ENCODE results near the gene SLIT3.

GRCh38 chr5:168796000-168796399 is 504.9 kb downstream of the SLIT3 start:
- TF ChIP-seq CTCF (IDR thresholded peaks at IDR 0.05) (no peak), POLR2AphosphoS5 (IDR thresholded peaks at IDR 0.05; ENCODE audit: low read depth, low read length) (no peak), RAD21 (IDR thresholded peaks at IDR 0.05; ENCODE audit: low read length) (no peak), REST (IDR thresholded peaks at IDR 0.05; ENCODE audit: low read depth, low read length) (no peak), EP300 (IDR thresholded peaks at IDR 0.05; ENCODE audit: borderline replicate concordance in 1 of 2, low read depth in 1 of 2, low read length in 1 of 2) (peak in 1 of 2 experiments; percentile 55; a peak in 1 of 4 replicates), MAX (IDR thresholded peaks at IDR 0.05; ENCODE audit: low read depth) (no peak), FOSL2 (IDR thresholded peaks at IDR 0.05; ENCODE audit: borderline replicate concordance, low read depth) (no peak), ZBTB33 (IDR thresholded peaks at IDR 0.05; ENCODE audit: borderline replicate concordance, low read depth) (no peak), IRF3 (IDR thresholded peaks at IDR 0.05; ENCODE audit: low read depth, low read length) (no peak), NFIC (IDR thresholded peaks at IDR 0.05; ENCODE audit: borderline replicate concordance) (no peak), JUND (IDR thresholded peaks at IDR 0.05) (no peak)

Data from SK-N-SH (cell line).